NT2/D1 (cell line): Measurements from ENCODE around the gene CREB3L1.

Experiments
- YY1 ChIP-seq: IDR thresholded peaks from 2 replicates; pipeline ENCODE4 v1.6.1; 2011; ENCODE audit not compliant: insufficient read length, insufficient read depth
- ZNF274 ChIP-seq: IDR thresholded peaks from 2 replicates; pipeline ENCODE4 v1.6.1; 2011; ENCODE audit warnings: mild to moderate bottlenecking, low read depth, low read length

DNA sequence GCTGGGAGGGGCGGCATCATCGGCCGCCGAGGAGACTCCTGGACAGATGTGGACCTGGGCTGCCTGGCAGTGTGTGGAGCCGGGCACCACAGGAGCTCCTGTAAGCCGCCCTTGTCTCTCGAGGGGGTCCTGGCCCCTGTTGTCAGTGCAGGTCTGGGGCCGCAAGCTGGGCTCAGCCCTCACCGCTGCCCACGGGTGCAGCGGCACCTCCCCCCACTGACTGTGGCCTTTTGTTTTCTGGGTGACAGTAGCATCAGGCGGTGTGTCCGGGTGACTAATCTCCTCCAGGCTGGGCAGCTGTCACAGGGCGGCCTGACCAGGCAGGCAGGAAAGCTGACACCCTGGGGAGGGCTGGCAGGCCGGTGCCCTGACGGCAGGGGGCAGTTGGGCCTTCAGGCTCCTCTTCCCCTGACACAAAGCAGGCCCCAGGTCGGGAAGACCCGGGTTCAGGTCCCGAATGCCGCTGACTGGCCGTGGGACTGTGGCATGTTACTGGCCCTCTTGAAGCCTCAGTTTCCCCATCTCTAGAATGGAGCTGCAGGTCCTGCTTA is 86.1 kb downstream of the CREB3L1 start:
- TF ChIP-seq YY1 (no peak), ZNF274 (no peak)
